Activated naive CD8-positive, alpha-beta T cell (primary cell): ENCODE data around the gene CDH23.

Source experiments
- H3K27ac Mint-ChIP-seq: one replicate; pipeline ENCODE4 v1.8.0; 2021; ENCODE audit warnings: mixed read lengths
- H3K27me3 Mint-ChIP-seq: one replicate; pipeline ENCODE4 v1.8.0; 2021; ENCODE audit warnings: mixed read lengths
- H3K36me3 Mint-ChIP-seq: one replicate; pipeline ENCODE4 v1.8.0; 2021; ENCODE audit warnings: mixed read lengths
- H3K4me1 Mint-ChIP-seq: one replicate; pipeline ENCODE4 v1.8.0; 2021; ENCODE audit warnings: low read depth, mixed read lengths
- H3K4me3 Mint-ChIP-seq: one replicate; pipeline ENCODE4 v1.8.0; 2021; ENCODE audit warnings: mild to moderate bottlenecking, mixed read lengths
- H3K9me3 Mint-ChIP-seq: one replicate; pipeline ENCODE4 v1.8.0; 2021; ENCODE audit warnings: low read depth, mixed read lengths

CDH23 gene

DNA sequence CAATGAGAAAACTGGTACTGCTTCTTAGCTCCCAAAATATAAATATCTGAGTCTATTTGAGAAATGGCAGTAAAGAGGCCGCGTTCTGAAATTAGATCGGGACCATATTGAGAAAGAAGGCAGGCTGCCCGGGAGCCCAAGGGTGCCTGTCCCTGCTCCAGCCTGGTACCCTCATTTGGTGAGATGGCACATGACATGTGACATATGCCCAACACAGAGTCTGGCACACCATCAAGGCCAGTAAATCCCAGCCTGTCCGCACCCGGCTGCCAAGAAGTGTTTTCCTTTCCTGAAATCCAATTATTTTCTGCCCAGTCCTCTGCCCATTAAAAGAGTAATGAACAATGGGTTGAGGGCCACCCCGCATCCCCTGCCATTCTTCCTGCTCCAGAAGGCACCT, 66.4 kb downstream of the CDH23 start:
- no peaks in the 10 kb centered on the region for H3K27me3 Mint-ChIP-seq
- H3K4me3 Mint-ChIP-seq: no peak overlapping the region
- no peak overlapping the region for H3K27ac Mint-ChIP-seq
- no peaks in the 10 kb centered on the region for H3K9me3 Mint-ChIP-seq
- H3K36me3 Mint-ChIP-seq: no peaks in the 10 kb centered on the region
- no peaks in the 10 kb centered on the region for H3K4me1 Mint-ChIP-seq

- H3K27ac Mint-ChIP-seq: no peak overlapping the region
- no peak overlapping the region for H3K4me3 Mint-ChIP-seq
- H3K36me3 Mint-ChIP-seq: no peaks in the 10 kb centered on the region
- H3K4me1 Mint-ChIP-seq: no peaks in the 10 kb centered on the region
- H3K9me3 Mint-ChIP-seq: no peaks in the 10 kb centered on the region
- H3K27me3 Mint-ChIP-seq: no peaks in the 10 kb centered on the region
These were observed 69.0 kb downstream of the CDH23 start for GRCh38 chr10:71465551-71466252.

DNA sequence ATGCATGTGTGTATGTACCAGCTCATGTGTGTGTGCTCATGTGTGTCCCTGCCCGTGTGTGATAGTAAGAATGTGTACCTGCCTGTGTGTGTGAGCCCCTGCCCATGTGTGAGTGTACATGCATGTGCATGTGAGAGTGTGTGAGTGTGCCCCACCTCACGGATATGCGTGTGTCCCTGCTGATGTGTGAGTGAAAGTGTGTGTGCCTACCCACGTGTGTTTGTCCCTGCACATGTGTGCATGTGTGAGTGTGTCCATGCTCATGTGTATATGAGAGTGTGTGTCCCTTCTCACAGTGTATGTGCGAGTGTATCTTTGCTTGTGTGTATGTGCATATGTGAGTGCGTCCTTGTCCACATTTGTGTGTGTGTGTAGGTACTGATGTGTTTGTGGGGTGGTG, 69.6 kb downstream of the CDH23 start:
- no peaks in the 10 kb centered on the region for H3K9me3 Mint-ChIP-seq
- no peak overlapping the region for H3K4me3 Mint-ChIP-seq
- H3K27me3 Mint-ChIP-seq: no peaks in the 10 kb centered on the region
- H3K4me1 Mint-ChIP-seq: no peaks in the 10 kb centered on the region
- H3K36me3 Mint-ChIP-seq: no peaks in the 10 kb centered on the region
- no peak overlapping the region for H3K27ac Mint-ChIP-seq

DNA sequence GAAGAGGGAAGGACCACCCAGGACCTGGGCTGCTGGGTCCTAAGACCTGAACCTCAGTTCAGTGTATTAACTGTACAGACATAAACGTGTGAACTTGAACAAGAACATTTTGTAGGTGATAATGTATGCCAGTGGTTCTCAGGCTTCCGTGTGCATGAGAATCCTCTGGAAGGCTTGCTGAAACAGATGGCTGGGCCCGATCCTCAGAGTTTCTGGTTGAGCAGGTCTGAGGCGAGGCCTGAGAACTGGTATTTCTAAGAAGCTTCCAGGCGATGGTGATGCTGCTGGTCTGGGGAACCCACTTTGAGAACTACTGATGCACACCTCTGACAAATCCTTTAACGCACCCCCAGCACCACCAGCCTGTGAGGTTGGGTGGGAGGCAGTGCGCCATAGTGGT, 70.4 kb downstream of the CDH23 start:
- Mint-ChIP-seq H3K4me3 (no peak overlapping the region), H3K27ac (no peak overlapping the region), H3K9me3 (no peaks in the 10 kb centered on the region), H3K4me1 (no peaks in the 10 kb centered on the region), H3K27me3 (no peaks in the 10 kb centered on the region), H3K36me3 (no peaks in the 10 kb centered on the region)

DNA sequence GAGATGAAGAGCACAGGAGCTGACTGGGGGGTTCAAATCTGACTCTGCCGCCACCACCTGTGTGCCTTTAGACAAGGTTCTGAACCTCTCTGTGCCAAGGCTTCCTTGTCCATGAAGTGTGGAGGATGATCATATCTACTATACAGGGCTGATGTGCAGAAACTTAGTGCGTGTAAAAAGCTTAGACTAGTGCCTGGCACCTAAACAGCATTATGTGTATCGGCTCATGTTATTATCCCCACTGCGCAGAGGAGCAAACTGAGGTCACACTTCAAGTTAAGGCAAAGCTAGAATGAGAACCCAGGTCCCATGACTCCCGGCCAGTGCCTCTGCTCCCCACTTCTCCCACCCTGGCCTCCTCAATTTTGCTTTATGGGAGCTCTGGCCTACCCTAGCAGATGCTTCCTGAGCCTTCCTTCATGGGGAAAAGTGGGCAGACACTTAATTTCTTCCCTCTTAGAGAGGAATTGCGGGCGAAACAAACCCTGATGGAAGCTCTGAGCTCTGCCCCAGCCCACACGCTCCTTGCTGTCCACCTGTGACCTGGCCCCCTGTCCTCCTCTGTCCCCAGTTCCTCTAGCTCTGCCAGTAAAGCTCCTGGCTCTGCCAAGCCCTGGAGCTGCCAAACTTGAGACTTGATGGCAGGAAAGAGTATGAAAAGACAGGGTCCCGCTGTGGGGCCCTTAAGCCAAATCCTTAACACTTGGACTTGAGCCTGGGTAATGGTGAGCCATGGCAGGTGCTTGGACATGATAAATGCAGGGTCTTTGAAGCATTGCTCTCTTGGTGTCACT, 71.0 kb downstream of the CDH23 start:
- no peaks in the 10 kb centered on the region for H3K4me1 Mint-ChIP-seq

GRCh38 chr10:71468363-71469094, 71.8 kb downstream of the CDH23 start:
- Mint-ChIP-seq H3K27me3 (no peaks in the 10 kb centered on the region), H3K4me3 (no peak overlapping the region), H3K4me1 (no peaks in the 10 kb centered on the region), H3K36me3 (no peaks in the 10 kb centered on the region), H3K9me3 (no peaks in the 10 kb centered on the region), H3K27ac (no peak overlapping the region)

More for the DNA sequence above, 71.0 kb downstream of the CDH23 start:
- no peak overlapping the region for H3K27ac Mint-ChIP-seq
- no peaks in the 10 kb centered on the region for H3K9me3 Mint-ChIP-seq
- no peaks in the 10 kb centered on the region for H3K36me3 Mint-ChIP-seq
- H3K27me3 Mint-ChIP-seq: no peaks in the 10 kb centered on the region
- H3K4me3 Mint-ChIP-seq: no peak overlapping the region

DNA sequence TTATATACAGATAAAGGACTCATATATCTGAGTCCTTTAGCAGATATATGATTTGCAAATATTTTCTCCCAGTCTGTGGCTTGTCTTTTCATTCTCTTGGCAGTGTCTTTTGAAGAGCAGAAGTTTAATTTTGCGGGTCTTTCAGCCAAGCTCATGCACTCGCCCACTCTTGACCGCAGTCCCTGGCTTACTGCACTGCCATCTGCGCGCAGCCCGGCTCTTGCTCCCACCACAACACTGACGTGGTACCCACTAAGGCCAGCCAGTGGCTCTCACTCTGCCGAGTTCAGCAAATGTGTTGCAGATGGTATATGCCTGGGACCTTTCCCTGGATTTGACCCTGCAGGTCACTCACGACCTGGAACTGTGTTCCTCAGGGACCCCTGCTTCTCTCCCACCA, 74.3 kb downstream of the CDH23 start:
- no peaks in the 10 kb centered on the region for H3K27me3 Mint-ChIP-seq
- H3K4me3 Mint-ChIP-seq: no peak overlapping the region
- no peaks in the 10 kb centered on the region for H3K9me3 Mint-ChIP-seq
- H3K4me1 Mint-ChIP-seq: no peaks in the 10 kb centered on the region
- no peak overlapping the region for H3K27ac Mint-ChIP-seq
- no peaks in the 10 kb centered on the region for H3K36me3 Mint-ChIP-seq

DNA sequence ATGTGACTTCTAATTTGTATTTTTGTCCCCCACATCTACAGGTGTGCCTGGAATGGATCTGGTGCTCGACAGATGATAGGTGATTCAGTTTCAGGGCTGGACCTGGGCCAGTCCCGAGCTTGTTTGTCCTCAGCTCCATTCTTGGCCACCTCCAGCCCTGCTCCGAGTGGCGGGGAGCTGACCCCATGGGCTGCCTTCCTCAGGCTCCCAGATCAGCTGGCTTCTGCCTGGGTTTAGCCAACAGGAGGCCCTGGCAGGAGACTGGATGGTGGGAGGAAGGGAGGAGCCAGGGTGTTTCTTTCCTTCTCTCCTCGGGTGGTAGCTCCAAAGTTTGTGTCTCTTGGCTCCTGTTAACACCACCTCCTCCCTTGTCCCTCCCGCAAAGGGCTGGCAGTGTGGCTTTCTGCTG, 75.2 kb downstream of the CDH23 start:
- Mint-ChIP-seq H3K4me3 (no peak overlapping the region), H3K36me3 (no peaks in the 10 kb centered on the region), H3K27ac (no peak overlapping the region), H3K27me3 (no peaks in the 10 kb centered on the region), H3K4me1 (no peaks in the 10 kb centered on the region), H3K9me3 (no peaks in the 10 kb centered on the region)

DNA sequence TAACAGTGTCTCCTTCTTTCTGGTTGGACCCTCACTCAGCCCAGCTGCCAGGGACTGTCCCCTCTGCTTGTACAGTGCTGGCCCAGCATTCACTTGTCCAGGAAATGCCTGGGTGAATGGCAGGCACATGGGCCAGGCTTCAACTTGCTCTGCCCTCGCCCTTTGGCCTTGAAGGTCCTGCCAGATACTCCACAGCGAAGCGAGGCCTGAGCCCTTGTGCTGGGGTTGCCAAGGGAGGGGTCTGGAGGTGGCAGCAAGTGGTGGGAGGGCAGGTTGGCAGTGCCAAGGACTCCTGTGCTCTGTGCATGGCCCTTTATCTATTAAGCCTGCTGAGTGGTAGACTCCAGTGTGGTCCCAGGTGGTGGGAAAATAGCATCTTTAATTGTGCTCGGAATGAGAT, 75.7 kb downstream of the CDH23 start:
- H3K4me1 Mint-ChIP-seq: no peaks in the 10 kb centered on the region
- no peaks in the 10 kb centered on the region for H3K9me3 Mint-ChIP-seq
- no peaks in the 10 kb centered on the region for H3K27me3 Mint-ChIP-seq
- H3K4me3 Mint-ChIP-seq: no peak overlapping the region
- no peaks in the 10 kb centered on the region for H3K36me3 Mint-ChIP-seq
- H3K27ac Mint-ChIP-seq: no peak overlapping the region

GRCh38 chr10:71472912-71473311, 76.2 kb downstream of the CDH23 start:
- Mint-ChIP-seq H3K27me3 (no peaks in the 10 kb centered on the region), H3K4me1 (no peaks in the 10 kb centered on the region), H3K4me3 (no peak overlapping the region), H3K9me3 (no peaks in the 10 kb centered on the region), H3K27ac (no peak overlapping the region), H3K36me3 (no peaks in the 10 kb centered on the region)

DNA sequence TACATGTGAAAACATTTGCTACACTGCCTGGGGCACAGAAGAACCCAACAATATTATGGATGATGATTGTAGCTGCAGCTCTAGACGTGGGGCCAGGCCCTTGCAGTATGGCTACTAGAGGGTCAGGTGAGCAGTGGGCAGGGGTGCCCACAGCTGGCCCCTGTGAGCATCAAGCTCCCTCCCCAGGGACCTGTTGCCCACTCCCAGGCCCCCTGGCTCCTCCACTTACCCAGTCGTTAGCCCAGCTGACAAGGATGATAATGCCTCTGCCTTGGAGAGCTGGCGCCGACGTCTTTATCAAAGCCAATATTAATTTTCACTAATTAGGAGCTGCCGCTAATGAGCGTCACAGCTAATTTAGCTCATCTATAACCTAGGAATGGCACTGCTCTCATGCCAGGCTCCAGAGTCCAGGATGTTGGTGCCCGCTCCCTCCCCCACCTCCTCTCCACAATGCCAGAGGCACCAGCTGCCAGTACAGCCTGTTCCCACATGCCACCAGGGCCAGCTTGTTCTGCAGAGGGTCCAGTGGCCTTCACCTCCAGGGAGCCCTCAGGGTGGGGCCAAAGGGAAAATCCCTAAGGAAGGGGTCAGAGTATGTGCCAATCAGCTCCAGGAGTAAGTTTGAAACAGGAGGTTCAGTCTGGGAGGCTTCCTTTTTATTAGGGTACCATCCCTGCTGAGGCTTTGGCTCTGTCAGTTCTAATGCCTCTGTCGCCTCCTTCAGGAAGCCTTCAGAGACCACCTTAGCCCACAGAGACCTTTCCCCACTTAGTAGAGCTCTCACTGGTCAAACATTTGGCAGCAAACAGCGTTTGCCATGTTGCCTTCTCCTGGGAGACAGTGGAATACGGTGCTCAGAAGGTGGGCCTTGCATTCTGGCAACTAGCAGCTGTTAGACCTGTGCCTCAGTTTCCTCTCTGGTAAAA, 77.2 kb downstream of the CDH23 start:
- H3K9me3 Mint-ChIP-seq: no peaks in the 10 kb centered on the region
- H3K4me1 Mint-ChIP-seq: no peaks in the 10 kb centered on the region
- no peaks in the 10 kb centered on the region for H3K36me3 Mint-ChIP-seq
- no peaks in the 10 kb centered on the region for H3K27me3 Mint-ChIP-seq
- no peak overlapping the region for H3K27ac Mint-ChIP-seq
- no peak overlapping the region for H3K4me3 Mint-ChIP-seq

- Mint-ChIP-seq H3K27ac (no peak overlapping the region), H3K4me3 (no peak overlapping the region), H3K27me3 (no peaks in the 10 kb centered on the region), H3K9me3 (no peaks in the 10 kb centered on the region), H3K4me1 (no peaks in the 10 kb centered on the region), H3K36me3 (no peaks in the 10 kb centered on the region)
These were observed 78.1 kb downstream of the CDH23 start for GRCh38 chr10:71474702-71475242.

DNA sequence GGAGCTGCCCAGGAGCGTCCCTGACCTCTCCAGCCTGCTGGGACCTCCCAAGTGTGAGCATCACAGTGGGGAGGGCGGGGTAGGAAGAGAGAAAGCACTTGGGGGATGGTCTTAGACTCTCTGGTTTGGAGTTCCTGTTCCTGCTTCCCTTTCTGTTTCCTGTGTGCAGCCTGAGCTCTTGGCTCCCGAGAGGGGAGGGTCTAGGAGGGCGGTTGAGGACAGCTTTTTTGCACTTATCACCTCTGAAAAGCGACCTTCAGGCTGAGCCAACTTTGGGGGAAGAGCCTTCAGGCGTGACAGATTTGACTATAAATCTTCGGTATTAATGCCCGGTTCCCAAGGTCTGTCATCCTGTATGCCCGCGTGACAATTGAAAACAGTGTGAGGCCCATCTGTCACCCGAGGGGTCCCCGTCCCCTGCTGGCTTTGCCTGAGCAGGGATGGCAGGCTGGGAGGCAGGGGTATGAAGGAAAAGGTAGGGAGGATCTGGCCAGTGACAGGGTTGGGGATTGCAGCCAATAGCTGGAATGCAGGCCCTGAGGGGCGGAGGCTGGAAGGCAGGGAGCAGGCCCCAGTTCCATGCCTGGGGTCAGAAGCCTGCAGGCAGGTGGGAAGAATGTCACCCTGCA, 78.6 kb downstream of the CDH23 start:
- no peaks in the 10 kb centered on the region for H3K36me3 Mint-ChIP-seq
- H3K27ac Mint-ChIP-seq: no peak overlapping the region
- no peaks in the 10 kb centered on the region for H3K4me1 Mint-ChIP-seq
- no peaks in the 10 kb centered on the region for H3K9me3 Mint-ChIP-seq
- H3K4me3 Mint-ChIP-seq: no peak overlapping the region
- no peaks in the 10 kb centered on the region for H3K27me3 Mint-ChIP-seq
